Measurements from ENCODE around the gene SUPT4H1.

- no peak for TF ChIP-seq CTCF (IDR thresholded peaks at IDR 0.05)
- TF ChIP-seq POLR2AphosphoS5 (IDR thresholded peaks at IDR 0.05; ENCODE audit: low read depth, low read length) = no peak
These were observed 16.8 kb upstream of the SUPT4H1 start for GRCh38 chr17:58368860-58369213.

Data from Panc1 (cell line).